Glomerular visceral epithelial cell (primary cell): ENCODE data around the gene PAPPA2.
"Not testable (repeated sequence)": the region's sequence is repeated elsewhere in the genome, so short reads cannot be mapped to it uniquely, and the experiment has no call there.

ENCODE experiments used
- DNase-seq: peaks from one replicate; pipeline ENCODE4 v3.0.0-alpha.2; 2016; ENCODE audit errors: extremely low spot score

The PAPPA2 gene

GRCh38 chr1:176462674-176463378 is at the start of gene PAPPA2:
Gene PAPPA2 (plus strand): TSS chr1:176463175. CDS start chr1:176556323, 93,148 bp downstream.
- no peak for DNase-seq

- no peak for DNase-seq
These were observed 46.2 kb upstream of the PAPPA2 start for GRCh38 chr1:176416777-176417176.

- not testable (repeated sequence) for DNase-seq
These were observed 43.4 kb upstream of the PAPPA2 start for GRCh38 chr1:176419608-176420007.

- DNase-seq, result no peak
These were observed 28.7 kb upstream of the PAPPA2 start for GRCh38 chr1:176434234-176434633.

GRCh38 chr1:176436251-176436650 is 26.7 kb upstream of the PAPPA2 start:
- no peak for DNase-seq

- DNase-seq, result no peak
These were observed 22.8 kb upstream of the PAPPA2 start for GRCh38 chr1:176440176-176440575.

GRCh38 chr1:176444286-176444685 is 18.7 kb upstream of the PAPPA2 start:
- DNase-seq, result no peak

- DNase-seq, result no peak
These were observed 17.6 kb upstream of the PAPPA2 start for GRCh38 chr1:176445402-176445801.

- DNase-seq, result no peak
These were observed 14.6 kb upstream of the PAPPA2 start for GRCh38 chr1:176448340-176448739.

- DNase-seq, result no peak
These were observed 12.4 kb upstream of the PAPPA2 start for GRCh38 chr1:176450526-176450925.

GRCh38 chr1:176451741-176452140 is 11.2 kb upstream of the PAPPA2 start:
- not testable (repeated sequence) for DNase-seq

GRCh38 chr1:176456795-176457194 is 6.2 kb upstream of the PAPPA2 start:
- no peak for DNase-seq

GRCh38 chr1:176460544-176461336 is 2.2 kb upstream of the PAPPA2 start:
- DNase-seq, result no peak

GRCh38 chr1:176461576-176461975 is 1.4 kb upstream of the PAPPA2 start:
- DNase-seq, result no peak

GRCh38 chr1:176466514-176466913 is 3.5 kb downstream of the PAPPA2 start:
- no peak for DNase-seq

- peak; percentile 53 for DNase-seq
These were observed 6.6 kb downstream of the PAPPA2 start for GRCh38 chr1:176469450-176470010.

- DNase-seq, result no peak
These were observed 8.6 kb downstream of the PAPPA2 start for GRCh38 chr1:176471338-176472121.

GRCh38 chr1:176479971-176480370 is 17.0 kb downstream of the PAPPA2 start:
- no peak for DNase-seq

GRCh38 chr1:176480750-176481149 is 17.8 kb downstream of the PAPPA2 start:
- no peak for DNase-seq

- no peak for DNase-seq
These were observed 22.1 kb downstream of the PAPPA2 start for GRCh38 chr1:176485083-176485482.

GRCh38 chr1:176494436-176494835 is 31.5 kb downstream of the PAPPA2 start:
- DNase-seq, result no peak

- no peak for DNase-seq
These were observed 36.7 kb downstream of the PAPPA2 start for GRCh38 chr1:176499671-176500070.
